Right cardiac atrium (tissue), 5 donors: ENCODE measurements around the gene NDUFAF8. TPM values are rescaled to one million over a fixed set of nuclear protein-coding genes. Genes with fewer than 3 reads are reported as not detected.
A peak's percentile ranks its signal among the peaks of the same experiment; 100 is the strongest.

Experiments used
- ATAC-seq, 2 donors: fragments of 200-7000 bp; cut with Tn5 transposase; one replicate each; pipeline versions ENCODE4 v1.8.0 to v1.9.1; 2020; ENCODE audit warnings: moderate library complexity in 2 of 2, mild to moderate bottlenecking in 1 of 2
- DNase-seq, 3 donors: peaks; one replicate each; pipeline ENCODE4 v3.0.0-alpha.2; 2020
- H3K27ac ChIP-seq: one replicate; pipeline ENCODE4 v1.5.1; 2013; ENCODE audit warnings: mild to moderate bottlenecking, low read length, control low read depth, moderate library complexity
- H3K27me3 ChIP-seq: one replicate; pipeline ENCODE4 v1.6.1; 2013; ENCODE audit not compliant: control insufficient read depth, insufficient read depth
- H3K4me1 ChIP-seq: one replicate; pipeline ENCODE4 v1.6.1; 2013; ENCODE audit warnings: low read length; ENCODE audit not compliant: control insufficient read depth, insufficient read depth
- H3K4me3 ChIP-seq: one replicate; pipeline ENCODE4 v1.5.1; 2013; ENCODE audit warnings: low read length, control low read depth
- H3K9me3 ChIP-seq: one replicate; pipeline ENCODE4 v1.6.1; 2013; ENCODE audit warnings: low read length; ENCODE audit not compliant: control insufficient read depth
- WGBS: extraction: QIAGEN DNeasy Blood & Tissue Kit; methylation state at CpG from one replicate; pipeline ENCODE4 v1.1.7; 2013; 5-methylcytosine and 5-hydroxymethylcytosine counted together
- intact Hi-C, 4 donors: fragments of 100-400 bp; cut with DNase I; formaldehyde crosslinking; loops; one replicate each; pipeline versions ENCODE4 v1.11.0 to v1.14.0; 2022 to 2023
- polyA plus RNA-seq: library from polyadenylated mRNA; stranded (reverse); fragments of 200-250 nt; gene quantifications from one replicate; pipeline ENCODE4 v1.2.3, GENCODE V29; 2013
- total RNA-seq, 4 donors: library from RNA; stranded (reverse); fragmentation: NEBNext Ultra II Directional; extraction: Animal tissue kit (Norgen Biotek cat#: 25700); gene quantifications; one replicate each; pipeline ENCODE4 v1.2.1, GENCODE V29; 2021
- donor health status: healthy with polysubstance abuse.
- donor health status: DM: no; HTN: yes; CAD: no.
- donor health status: DM: no; HTN: no; CAD: no.
- donor health status: DM: no; HTN: yes; CAD: no; lungs with severe emphysema.
- donor health status: DM: yes; HTN: yes; CAD: no.

The NDUFAF8 gene
- total and polyA plus RNA-seq, 5 donors, result 51.5 to 75.4 (median 55.0) TPM

GRCh38 chr17:81233811-81234505, 5.2 kb upstream of the NDUFAF8 start:
- ATAC-seq (no peak), DNase-seq (peak; percentile 6 to 44 (median 30))
- H3K4me3 ChIP-seq, result no peak overlapping the region
- WGBS, result 86% methylated on average over 21 of the region's 21 CpGs
- H3K4me1 ChIP-seq, result peaks cover 4% of the 10 kb centered on the region
- H3K27me3 ChIP-seq, result no peaks in the 10 kb centered on the region
- intact Hi-C loops, result no loop called here
- H3K27ac ChIP-seq, result no peak overlapping the region
- H3K9me3 ChIP-seq, result no peaks in the 10 kb centered on the region

GRCh38 chr17:81234506-81234855, 4.6 kb upstream of the NDUFAF8 start:
- intact Hi-C loops, result no loop called here
- no peak overlapping the region for H3K27ac ChIP-seq
- ATAC-seq (no peak), DNase-seq (peak; percentile 4 to 51 (median 50))
- peaks cover 4% of the 10 kb centered on the region for H3K4me1 ChIP-seq
- H3K27me3 ChIP-seq, result no peaks in the 10 kb centered on the region
- H3K4me3 ChIP-seq, result no peak overlapping the region
- WGBS, result 87% methylated on average over 13 of the region's 13 CpGs
- no peaks in the 10 kb centered on the region for H3K9me3 ChIP-seq

- Histone ChIP-seq H3K27me3 (no peaks in the 10 kb centered on the region), H3K4me3 (no peak overlapping the region), H3K4me1 (peaks cover 7% of the 10 kb centered on the region), H3K9me3 (no peaks in the 10 kb centered on the region), H3K27ac (no peak overlapping the region)
- intact Hi-C loops, result no loop called here
- ATAC-seq (no peak), DNase-seq (peak; percentile 8 to 42 (median 16))
- 80% methylated on average over 26 of the region's 26 CpGs for WGBS
Measured at GRCh38 chr17:81234940-81235821, 3.9 kb upstream of the NDUFAF8 start.

- H3K27me3 ChIP-seq, result no peaks in the 10 kb centered on the region
- H3K4me3 ChIP-seq, result no peak overlapping the region
- no peaks in the 10 kb centered on the region for H3K9me3 ChIP-seq
- H3K27ac ChIP-seq, result no peak overlapping the region
- intact Hi-C loops, result no loop called here
- 90% methylated on average over 32 of the region's 32 CpGs for WGBS
- DNase-seq, result peak; percentile 12 to 55 (median 43)
- peaks cover 8% of the 10 kb centered on the region for H3K4me1 ChIP-seq
- no peak for ATAC-seq
Measured at GRCh38 chr17:81235822-81236740, 3.0 kb upstream of the NDUFAF8 start.

GRCh38 chr17:81236784-81237183, 2.3 kb upstream of the NDUFAF8 start:
- Histone ChIP-seq H3K27me3 (no peaks in the 10 kb centered on the region), H3K4me1 (peaks cover 8% of the 10 kb centered on the region), H3K9me3 (no peaks in the 10 kb centered on the region), H3K27ac (no peak overlapping the region), H3K4me3 (no peak overlapping the region)
- 91% methylated on average over 21 of the region's 21 CpGs for WGBS
- intact Hi-C loops, result no loop called here
- no peak for ATAC-seq
- peak; percentile 19 to 66 (median 47) for DNase-seq

- Histone ChIP-seq H3K9me3 (no peaks in the 10 kb centered on the region), H3K27ac (no peak overlapping the region), H3K4me3 (peak overlapping the region; percentile 79), H3K4me1 (peaks cover 8% of the 10 kb centered on the region), H3K27me3 (no peaks in the 10 kb centered on the region)
- 55% methylated on average over 36 of the region's 36 CpGs for WGBS
- DNase-seq (peak; percentile 6 to 57 (median 50)), ATAC-seq (no peak)
- intact Hi-C loops, result no loop called here
Measured at GRCh38 chr17:81237591-81238489, 1.3 kb upstream of the NDUFAF8 start.

- under 1% methylated on average over 26 of the region's 26 CpGs for WGBS
- DNase-seq, result no peak
- intact Hi-C loops, result no loop called here
- ATAC-seq, result no peak
- Histone ChIP-seq H3K27me3 (no peaks in the 10 kb centered on the region), H3K27ac (no peak overlapping the region), H3K9me3 (no peaks in the 10 kb centered on the region), H3K4me1 (peaks cover 8% of the 10 kb centered on the region), H3K4me3 (peak overlapping the region; percentile 79)
Measured at GRCh38 chr17:81238490-81238814, 666 bp upstream of the NDUFAF8 start.

- H3K4me3 ChIP-seq, result peak overlapping the region; percentile 60
- intact Hi-C loops, result loop anchor here (5.0 to 10.0 kb wide), 2 partner anchors 95 to 98 kb away; no protein-coding TSS in a partner anchor
- 19% methylated on average over 37 of the region's 37 CpGs for WGBS
- no peaks in the 10 kb centered on the region for H3K9me3 ChIP-seq
- H3K27me3 ChIP-seq, result no peaks in the 10 kb centered on the region
- H3K27ac ChIP-seq, result no peak overlapping the region
- peaks cover 8% of the 10 kb centered on the region for H3K4me1 ChIP-seq
- DNase-seq, result peak in 1 of 3 donors; percentile 57
- no peak for ATAC-seq
Measured at GRCh38 chr17:81239714-81240555, 817 bp downstream of the NDUFAF8 start.

- no peaks in the 10 kb centered on the region for H3K9me3 ChIP-seq
- intact Hi-C loops, result loop anchor here (5.0 to 10.0 kb wide), 2 partner anchors 96 to 98 kb away; no protein-coding TSS in a partner anchor
- WGBS, result 71% methylated on average over 8 of the region's 8 CpGs
- no peak overlapping the region for H3K27ac ChIP-seq
- H3K27me3 ChIP-seq, result no peaks in the 10 kb centered on the region
- H3K4me3 ChIP-seq, result no peak overlapping the region
- ATAC-seq (no peak), DNase-seq (no peak)
- peaks cover 8% of the 10 kb centered on the region for H3K4me1 ChIP-seq
Measured at GRCh38 chr17:81240761-81241160, 1.6 kb downstream of the NDUFAF8 start.
